Neutrophil (primary cell): ENCODE measurements around the gene NDUFV1.
"Not testable (repeated sequence)": the region's sequence is repeated elsewhere in the genome, so short reads cannot be mapped to it uniquely, and the experiment has no call there.

Source experiments
- H3K27ac ChIP-seq: fragments of 200-600 bp; sonication (generic); 2 replicates; pipeline ENCODE4 v1.5.1; 2016; ENCODE audit warnings: mild to moderate bottlenecking, moderate library complexity
- H3K27me3 ChIP-seq: fragments of 200-600 bp; sonication (generic); 2 replicates; pipeline ENCODE4 v1.6.0; 2016; ENCODE audit warnings: mild to moderate bottlenecking
- H3K36me3 ChIP-seq: fragments of 200-600 bp; sonication (generic); 2 replicates; pipeline ENCODE4 v1.5.1; 2017
- H3K4me1 ChIP-seq, 2 experiments: fragments of 200-600 bp in 1 of 2; sonication (generic) in 1 of 2; 1 replicate in 1 of 2; 2 replicates in 1 of 2; pipeline versions ENCODE4 v1.5.1 to v1.6.1; 2013 to 2016; ENCODE audit warnings: low read depth in 1 of 2, low read length in 1 of 2, mild to moderate bottlenecking in 1 of 2, moderate library complexity in 1 of 2; ENCODE audit not compliant: control insufficient read depth in 1 of 2, insufficient read depth in 1 of 2
- H3K4me3 ChIP-seq, 2 experiments: fragments of 200-600 bp in 1 of 2; sonication (generic) in 1 of 2; 1 replicate in 1 of 2; 2 replicates in 1 of 2; pipeline ENCODE4 v1.5.1; 2013 to 2016; ENCODE audit warnings: low read depth in 1 of 2, low read length in 1 of 2, mild to moderate bottlenecking in 1 of 2, moderate library complexity in 1 of 2
- H3K9me3 ChIP-seq: fragments of 200-600 bp; sonication (generic); 2 replicates; pipeline ENCODE4 v1.5.1; 2016
- CTCF ChIP-seq: fragments of 200-600 bp; sonication (generic); IDR thresholded peaks from 2 replicates; pipeline ENCODE4 v1.5.1; 2016; ENCODE audit warnings: antibody characterized with exemption

NDUFV1 gene

GRCh38 chr11:67635231-67635521 is 28.4 kb downstream of the NDUFV1 start:
- no peak overlapping the region for H3K4me3 ChIP-seq
- H3K27me3 ChIP-seq: peaks cover 13% of the 10 kb centered on the region
- H3K27ac ChIP-seq: no peak overlapping the region
- H3K36me3 ChIP-seq: no peaks in the 10 kb centered on the region
- no peaks in the 10 kb centered on the region for H3K9me3 ChIP-seq
- TF ChIP-seq CTCF: no peak
- peaks cover 7 to 8% of the 10 kb centered on the region in 2 experiments for H3K4me1 ChIP-seq

- no peaks in the 10 kb centered on the region for H3K9me3 ChIP-seq
- TF ChIP-seq CTCF: no peak
- no peak overlapping the region for H3K4me3 ChIP-seq
- H3K36me3 ChIP-seq: no peaks in the 10 kb centered on the region
- no peak overlapping the region for H3K27ac ChIP-seq
- no peaks in the 10 kb centered on the region for H3K4me1 ChIP-seq
- peaks cover 13% of the 10 kb centered on the region for H3K27me3 ChIP-seq
Measured at GRCh38 chr11:67636962-67637361, 30.2 kb downstream of the NDUFV1 start.

GRCh38 chr11:67637441-67637840 is 30.7 kb downstream of the NDUFV1 start:
- not testable (repeated sequence) for H3K27ac ChIP-seq, H3K4me1 ChIP-seq, H3K9me3 ChIP-seq, H3K4me3 ChIP-seq, H3K36me3 ChIP-seq
- peaks cover 13% of the 10 kb centered on the region for H3K27me3 ChIP-seq

- no peaks in the 10 kb centered on the region for H3K36me3 ChIP-seq
- no peak overlapping the region for H3K27ac ChIP-seq
- H3K27me3 ChIP-seq: peaks cover 13% of the 10 kb centered on the region
- no peak overlapping the region for H3K4me3 ChIP-seq
- no peak for TF ChIP-seq CTCF
- no peaks in the 10 kb centered on the region for H3K9me3 ChIP-seq
- H3K4me1 ChIP-seq: no peaks in the 10 kb centered on the region
Measured at GRCh38 chr11:67638535-67639437, 32.0 kb downstream of the NDUFV1 start.

DNA sequence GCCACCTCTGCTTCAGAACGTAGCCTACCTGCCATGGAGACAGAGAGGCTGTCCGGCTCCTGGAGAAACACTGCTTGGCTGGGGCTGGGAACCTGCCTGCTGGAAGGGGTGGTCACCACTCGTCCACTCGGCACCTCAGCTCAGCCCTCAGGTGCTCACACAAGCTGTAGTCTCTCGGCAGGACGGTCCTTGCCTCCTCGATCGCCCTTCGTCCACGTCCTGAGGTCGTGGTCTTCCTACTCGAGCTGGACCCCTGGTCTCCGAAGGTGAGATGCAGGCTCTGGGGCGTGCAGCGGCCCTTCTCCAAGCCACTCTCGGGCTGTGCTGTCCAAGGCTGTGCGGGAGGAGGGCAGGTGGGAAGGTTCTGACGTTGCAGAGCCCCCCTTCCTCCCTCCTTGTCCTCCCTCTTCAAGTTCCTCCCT is 32.7 kb downstream of the NDUFV1 start, which contains the start of gene TBX10:
TSS of gene TBX10 (minus strand) at position 326 of the 422 bp plus-strand sequence. CDS start at position 35, 291 bp downstream.
- no peak within 1 kb of the TSS for H3K27ac ChIP-seq
- H3K27me3 ChIP-seq: peaks cover 13% of the 10 kb centered on the region
- no peak for TF ChIP-seq CTCF
- H3K9me3 ChIP-seq: no peaks in the 10 kb centered on the region
- no peak within 1 kb of the TSS for H3K4me3 ChIP-seq
- no peaks in the 10 kb centered on the region for H3K4me1 ChIP-seq
- no peaks in the 10 kb centered on the region for H3K36me3 ChIP-seq

GRCh38 chr11:67640021-67640757 is 33.5 kb downstream of the NDUFV1 start:
- Histone ChIP-seq H3K27ac (no peak overlapping the region), H3K9me3 (no peaks in the 10 kb centered on the region), H3K4me3 (no peak overlapping the region), H3K4me1 (no peaks in the 10 kb centered on the region), H3K27me3 (peaks cover 13% of the 10 kb centered on the region), H3K36me3 (no peaks in the 10 kb centered on the region)
- no peak for TF ChIP-seq CTCF
